H9 (cell line): ENCODE measurements around the gene HOATZ. TPM values are rescaled to one million over a fixed set of nuclear protein-coding genes. Genes with fewer than 3 reads are reported as not detected.

Experiments used
- DNase-seq: peaks from one replicate; pipeline ENCODE4 v3.0.0-alpha.2; 2017
- H2AFZ ChIP-seq: one replicate; pipeline ENCODE4 v1.6.1; 2013; ENCODE audit warnings: mild to moderate bottlenecking, low read length, control low read depth, moderate library complexity
- H2AK5ac ChIP-seq: 2 replicates; pipeline ENCODE4 v1.6.1; 2013; ENCODE audit warnings: low read length, control low read depth, mixed read lengths; ENCODE audit not compliant: insufficient read length
- H2BK120ac ChIP-seq: one replicate; pipeline ENCODE4 v1.6.1; 2013; ENCODE audit warnings: low read depth, mild to moderate bottlenecking, low read length, control low read depth, inconsistent platforms; ENCODE audit not compliant: poor library complexity, severe bottlenecking
- H2BK12ac ChIP-seq: 2 replicates; pipeline ENCODE4 v1.6.1; 2013; ENCODE audit warnings: low read length, control low read depth, mixed read lengths, low read depth; ENCODE audit not compliant: insufficient read length
- H2BK15ac ChIP-seq: 2 replicates; pipeline ENCODE4 v1.6.1; 2013; ENCODE audit warnings: low read depth, low read length, control low read depth
- H2BK20ac ChIP-seq: one replicate; pipeline ENCODE4 v1.6.1; 2013; ENCODE audit warnings: low read depth, mild to moderate bottlenecking, low read length, control low read depth, inconsistent platforms; ENCODE audit not compliant: poor library complexity, severe bottlenecking
- H2BK5ac ChIP-seq: 2 replicates; pipeline ENCODE4 v1.6.1; 2013; ENCODE audit warnings: low read length, control low read depth, mixed read lengths; ENCODE audit not compliant: insufficient read length
- H3K14ac ChIP-seq: 2 replicates; pipeline ENCODE4 v1.6.1; 2013; ENCODE audit warnings: low read length, control low read depth; ENCODE audit not compliant: insufficient read depth
- H3K18ac ChIP-seq: 2 replicates; pipeline ENCODE4 v1.6.1; 2013; ENCODE audit warnings: low read depth, mild to moderate bottlenecking, mixed read lengths, low read length, control low read depth; ENCODE audit not compliant: insufficient read length
- H3K23ac ChIP-seq: 2 replicates; pipeline ENCODE4 v1.6.1; 2013; ENCODE audit warnings: low read length, control low read depth, mixed read lengths, low read depth; ENCODE audit not compliant: insufficient read length
- H3K23me2 ChIP-seq: 2 replicates; pipeline ENCODE4 v1.6.1; 2013; ENCODE audit warnings: low read depth, mild to moderate bottlenecking, mixed read lengths, low read length, control low read depth; ENCODE audit not compliant: insufficient read length, poor library complexity, severe bottlenecking
- H3K27ac ChIP-seq: 2 replicates; pipeline ENCODE4 v1.5.1; 2013; ENCODE audit warnings: low read length, control low read depth, mixed read lengths, low read depth; ENCODE audit not compliant: insufficient read length
- H3K27me3 ChIP-seq: 2 replicates; pipeline ENCODE4 v1.6.1; 2013; ENCODE audit warnings: low read length, control low read depth, inconsistent platforms; ENCODE audit not compliant: insufficient read depth
- H3K4ac ChIP-seq: 2 replicates; pipeline ENCODE4 v1.6.1; 2013; ENCODE audit warnings: low read depth, mild to moderate bottlenecking, control low read depth, inconsistent platforms, low read length, moderate library complexity
- H3K4me1 ChIP-seq: 2 replicates; pipeline ENCODE4 v1.6.1; 2013; ENCODE audit warnings: low read length, control low read depth, inconsistent platforms; ENCODE audit not compliant: insufficient read depth
- H3K4me2 ChIP-seq: 2 replicates; pipeline ENCODE4 v1.6.1; 2013; ENCODE audit warnings: low read length, control low read depth, mixed read lengths; ENCODE audit not compliant: insufficient read length, insufficient read depth
- H3K56ac ChIP-seq: 2 replicates; pipeline ENCODE4 v1.6.1; 2013; ENCODE audit warnings: low read depth, mild to moderate bottlenecking, mixed read lengths, low read length, control low read depth; ENCODE audit not compliant: insufficient read length
- H3K79me1 ChIP-seq: 2 replicates; pipeline ENCODE4 v1.6.1; 2013; ENCODE audit warnings: low read depth, mild to moderate bottlenecking, moderate library complexity, low read length, control low read depth, inconsistent platforms; ENCODE audit not compliant: insufficient read depth, poor library complexity, severe bottlenecking
- H3K79me2 ChIP-seq: 2 replicates; pipeline ENCODE4 v1.6.1; 2013; ENCODE audit warnings: low read length, control low read depth, inconsistent platforms; ENCODE audit not compliant: insufficient read depth
- H3K9ac ChIP-seq: 2 replicates; pipeline ENCODE4 v1.6.1; 2013; ENCODE audit warnings: low read length, control low read depth, mixed read lengths; ENCODE audit not compliant: insufficient read length; ENCODE audit errors: extremely low read depth
- H3K9me3 ChIP-seq: one replicate; pipeline ENCODE4 v1.6.1; 2013; ENCODE audit warnings: low read depth, low read length, inconsistent platforms; ENCODE audit not compliant: control insufficient read depth
- H3T11ph ChIP-seq: one replicate; pipeline ENCODE4 v1.6.1; 2013; ENCODE audit warnings: mild to moderate bottlenecking, low read length, control low read depth, inconsistent platforms
- H4K20me1 ChIP-seq: one replicate; pipeline ENCODE4 v1.6.1; 2013; ENCODE audit not compliant: control insufficient read depth, insufficient read length, insufficient read depth
- H4K5ac ChIP-seq: 2 replicates; pipeline ENCODE4 v1.6.1; 2013; ENCODE audit warnings: low read depth, mild to moderate bottlenecking, mixed read lengths, low read length, control low read depth; ENCODE audit not compliant: insufficient read length
- H4K8ac ChIP-seq: replicated peaks from 2 replicates; pipeline ENCODE4 v1.6.1; 2013; ENCODE audit warnings: low read length, control low read depth, mixed read lengths, low read depth; ENCODE audit not compliant: insufficient read length
- H4K91ac ChIP-seq: 2 replicates; pipeline ENCODE4 v1.6.1; 2013; ENCODE audit warnings: low read depth, mild to moderate bottlenecking, moderate library complexity, mixed read lengths, low read length, control low read depth; ENCODE audit not compliant: insufficient read length
- H3K27ac Mint-ChIP-seq, 3 experiments: 2 replicates in 2 of 3; 3 replicates in 1 of 3; pipeline ENCODE4 v1.8.0; 2020 to 2021; ENCODE audit warnings: mixed read lengths in 3 of 3, mild to moderate bottlenecking in 1 of 3, moderate library complexity in 1 of 3
- H3K27me3 Mint-ChIP-seq: 2 replicates; pipeline ENCODE4 v1.8.0; 2021; ENCODE audit warnings: low read depth, mild to moderate bottlenecking, moderate library complexity, mixed read lengths
- H3K36me3 Mint-ChIP-seq, 3 experiments: 2 replicates in 2 of 3; 3 replicates in 1 of 3; pipeline ENCODE4 v1.8.0; 2020 to 2021; ENCODE audit warnings: low read depth in 3 of 3, mixed read lengths in 3 of 3; ENCODE audit not compliant: insufficient read depth in 1 of 3
- H3K4me1 Mint-ChIP-seq, 2 experiments: 2 replicates each; pipeline ENCODE4 v1.8.0; 2020; ENCODE audit warnings: mixed read lengths in 2 of 2
- H3K4me3 Mint-ChIP-seq, 2 experiments: 2 replicates in 1 of 2; 3 replicates in 1 of 2; pipeline ENCODE4 v1.8.0; 2020 to 2021; ENCODE audit warnings: mild to moderate bottlenecking in 2 of 2, mixed read lengths in 2 of 2, moderate library complexity in 1 of 2
- H3K9me3 Mint-ChIP-seq, 2 experiments: 2 replicates in 1 of 2; 3 replicates in 1 of 2; pipeline ENCODE4 v1.8.0; 2020; ENCODE audit warnings: mild to moderate bottlenecking in 2 of 2, mixed read lengths in 2 of 2, moderate library complexity in 1 of 2
- WGBS: extraction: QIAGEN DNeasy Blood & Tissue Kit; methylation state at CpG from one replicate; pipeline ENCODE4 v1.1.7; 2013; ENCODE audit warnings: missing lambda C conversion rate, low lambda C conversion rate, mixed read lengths; ENCODE audit not compliant: insufficient read length; ENCODE audit errors: extremely low coverage; 5-methylcytosine and 5-hydroxymethylcytosine counted together
- total RNA-seq: library from RNA; stranded (reverse); gene quantifications from 2 replicates; pipeline ENCODE4 v1.2.1, GENCODE V29; 2021
- TF ChIP-seq, protein P1 (sequence below): fragments of 200-600 bp; sonication (generic); conservative IDR thresholded peaks from 3 replicates; pipeline ENCODE4 v1.8.0; 2021; ENCODE audit warnings: antibody characterized with exemption, mild to moderate bottlenecking

Gene HOATZ
- total RNA-seq, 1 experiment from 2014 or later = not detected

DNA sequence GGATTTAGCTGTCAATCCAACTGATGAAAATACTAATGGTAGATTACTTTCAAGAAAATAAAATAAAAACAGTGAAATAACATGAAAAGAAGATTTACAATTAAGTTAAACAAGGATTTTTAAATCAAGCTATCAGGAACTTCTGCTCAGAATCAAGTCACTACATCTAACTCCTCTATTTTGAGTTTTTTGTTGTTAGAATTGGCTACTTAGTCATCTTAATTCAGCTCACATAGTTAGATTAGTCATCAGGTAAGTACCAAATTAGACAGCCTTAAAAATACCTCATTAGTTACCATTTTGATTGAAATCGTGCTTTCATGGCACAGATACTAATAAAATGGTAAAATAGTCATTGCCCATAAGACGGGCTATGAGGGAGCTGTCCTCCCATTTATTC is 38.2 kb upstream of the HOATZ start:
- no peak overlapping the region for H2AFZ ChIP-seq
- WGBS = no CpG with 5 or more reads among the region's 2 CpGs

More for the DNA sequence above, 38.2 kb upstream of the HOATZ start:
- H3K79me1 ChIP-seq = no peaks in the 10 kb centered on the region
- no peaks in the 10 kb centered on the region for H3K79me2 ChIP-seq
- H3K27me3 ChIP-seq = no peaks in the 10 kb centered on the region
- no peaks in the 10 kb centered on the region for H3K4me1 ChIP-seq
- no peak overlapping the region for H3K4ac ChIP-seq
- H4K20me1 ChIP-seq = no peaks in the 10 kb centered on the region
- no peak overlapping the region for H2AK5ac ChIP-seq
- no peak overlapping the region for H3T11ph ChIP-seq
- H3K18ac ChIP-seq = no peak overlapping the region
- no peak overlapping the region for H2BK20ac ChIP-seq
- no peaks in the 10 kb centered on the region for H3K4me1 Mint-ChIP-seq
- H4K91ac ChIP-seq = no peak overlapping the region
- H3K56ac ChIP-seq = no peak overlapping the region
- no peak overlapping the region for H4K8ac ChIP-seq
- no peak overlapping the region for H4K5ac ChIP-seq
- TF ChIP-seq, protein P1, sequence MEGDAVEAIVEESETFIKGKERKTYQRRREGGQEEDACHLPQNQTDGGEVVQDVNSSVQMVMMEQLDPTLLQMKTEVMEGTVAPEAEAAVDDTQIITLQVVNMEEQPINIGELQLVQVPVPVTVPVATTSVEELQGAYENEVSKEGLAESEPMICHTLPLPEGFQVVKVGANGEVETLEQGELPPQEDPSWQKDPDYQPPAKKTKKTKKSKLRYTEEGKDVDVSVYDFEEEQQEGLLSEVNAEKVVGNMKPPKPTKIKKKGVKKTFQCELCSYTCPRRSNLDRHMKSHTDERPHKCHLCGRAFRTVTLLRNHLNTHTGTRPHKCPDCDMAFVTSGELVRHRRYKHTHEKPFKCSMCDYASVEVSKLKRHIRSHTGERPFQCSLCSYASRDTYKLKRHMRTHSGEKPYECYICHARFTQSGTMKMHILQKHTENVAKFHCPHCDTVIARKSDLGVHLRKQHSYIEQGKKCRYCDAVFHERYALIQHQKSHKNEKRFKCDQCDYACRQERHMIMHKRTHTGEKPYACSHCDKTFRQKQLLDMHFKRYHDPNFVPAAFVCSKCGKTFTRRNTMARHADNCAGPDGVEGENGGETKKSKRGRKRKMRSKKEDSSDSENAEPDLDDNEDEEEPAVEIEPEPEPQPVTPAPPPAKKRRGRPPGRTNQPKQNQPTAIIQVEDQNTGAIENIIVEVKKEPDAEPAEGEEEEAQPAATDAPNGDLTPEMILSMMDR = no peak
- H3K9me3 ChIP-seq = no peaks in the 10 kb centered on the region
- no peak overlapping the region for H3K4me3 Mint-ChIP-seq
- no peaks in the 10 kb centered on the region for H3K9me3 Mint-ChIP-seq
- H2BK15ac ChIP-seq = no peak overlapping the region
- H3K4me2 ChIP-seq = no peak overlapping the region
- no peaks in the 10 kb centered on the region for H3K23me2 ChIP-seq
- H3K9ac ChIP-seq = no peak overlapping the region
- H3K27me3 Mint-ChIP-seq = peaks cover 4% of the 10 kb centered on the region; the same call in 1 of the 2 replicates
- H2BK12ac ChIP-seq = no peak overlapping the region
- no peak overlapping the region for H3K23ac ChIP-seq
- H3K14ac ChIP-seq = no peak overlapping the region
- no peak overlapping the region for H3K27ac Mint-ChIP-seq
- no peak overlapping the region for H2BK120ac ChIP-seq
- no peak for DNase-seq
- no peaks in the 10 kb centered on the region for H3K36me3 Mint-ChIP-seq
- no peak overlapping the region for H3K27ac ChIP-seq
- no peak overlapping the region for H2BK5ac ChIP-seq
